Panc1 (cell line): ENCODE results near the gene RPUSD1. TPM values are rescaled to one million over a fixed set of nuclear protein-coding genes. Genes with fewer than 3 reads are reported as not detected.

Source experiments
- ATAC-seq: fragments of 200-7000 bp; cut with Tn5 transposase; 2 replicates; pipeline ENCODE4 v1.9.1; 2020; ENCODE audit warnings: mild to moderate bottlenecking, moderate library complexity
- BruUV-seq: library from RNA; stranded (reverse); fragments of 400-500 nt; replicated peaks from 2 replicates; lab custom pipeline; 2021; lab: Mats Ljungman, UMichigan
- CTCF ChIA-PET: fragments of 300-600 bp; sonication (Branson Sonifier 250); formaldehyde crosslinking; loops from one replicate; lab custom pipeline; 2022; ENCODE audit warnings: antibody characterized with exemption; lab: Charles Lee
- POLR2A ChIA-PET: fragments of 300-600 bp; sonication (Branson Sonifier 250); formaldehyde crosslinking; loops from one replicate; lab custom pipeline; 2022; ENCODE audit warnings: antibody characterized with exemption; lab: Charles Lee
- DNase-seq: peaks from one replicate; pipeline ENCODE4 v3.0.0-alpha.2; 2010; ENCODE audit warnings: low read depth, low spot score
- H3K27ac ChIP-seq: 2 replicates; pipeline ENCODE4 v1.5.1; 2011; ENCODE audit warnings: mild to moderate bottlenecking, low read length, inconsistent platforms
- H3K27me3 ChIP-seq: fragments of 200-500 bp; sonication (Bioruptor generic); 2 replicates; pipeline ENCODE4 v1.6.0; 2014; ENCODE audit warnings: low read length, inconsistent platforms; ENCODE audit not compliant: control insufficient read depth, insufficient read depth
- H3K36me3 ChIP-seq: fragments of 200-500 bp; sonication (Bioruptor generic); 2 replicates; pipeline ENCODE4 v1.5.1; 2014; ENCODE audit warnings: inconsistent platforms, mild to moderate bottlenecking, low read length, moderate library complexity; ENCODE audit not compliant: control insufficient read depth, insufficient read depth
- H3K4me1 ChIP-seq: 2 replicates; pipeline ENCODE4 v1.5.1; 2011; ENCODE audit warnings: inconsistent platforms, mild to moderate bottlenecking, low read length, moderate library complexity; ENCODE audit not compliant: control insufficient read depth, insufficient read depth
- H3K4me3 ChIP-seq, 2 experiments: 2 replicates each; pipeline ENCODE4 v1.5.1; 2011 to 2012; ENCODE audit warnings: low read depth in 2 of 2, low read length in 2 of 2, mild to moderate bottlenecking in 2 of 2, inconsistent platforms in 1 of 2, moderate library complexity in 1 of 2
- H3K9me3 ChIP-seq: fragments of 200-500 bp; sonication (Bioruptor generic); 2 replicates; pipeline ENCODE4 v1.5.1; 2014; ENCODE audit warnings: low read depth, mild to moderate bottlenecking, inconsistent platforms, low read length, moderate library complexity; ENCODE audit not compliant: control insufficient read depth, insufficient read depth
- POLR2AphosphoS5 ChIP-seq: IDR thresholded peaks from 2 replicates; pipeline ENCODE4 v1.6.1; 2012; ENCODE audit warnings: mild to moderate bottlenecking, low read depth, low read length, moderate library complexity
- SIN3A ChIP-seq: IDR thresholded peaks from 2 replicates; pipeline ENCODE4 v1.6.1; 2012; ENCODE audit warnings: low read depth, mild to moderate bottlenecking, low read length, moderate library complexity, borderline replicate concordance; ENCODE audit not compliant: insufficient read depth
- TCF7L2 ChIP-seq: IDR thresholded peaks from 2 replicates; pipeline ENCODE4 v1.6.1; 2011; ENCODE audit warnings: mild to moderate bottlenecking, low read depth, low read length, inconsistent platforms
- in situ Hi-C: cut with HindIII; loops from 2 replicates; pipeline ENCODE4 v1.10.0; 2016; ENCODE audit warnings: low sequenced_read_pairs, low pct_unique_long_range_greater_than_20kb
- intact Hi-C: fragments of 100-400 bp; cut with micrococcal nuclease; formaldehyde crosslinking; loops from one replicate; pipeline ENCODE4 v1.10.0; 2022; ENCODE audit not compliant: unreplicated experiment
- total RNA-seq: library from RNA; stranded (reverse); gene quantifications from one replicate; pipeline ENCODE4 v1.2.1, GENCODE V29; 2021; ENCODE audit not compliant: unreplicated experiment
- TF ChIP-seq, protein P1 (sequence below): fragments of 450-650 bp; IDR thresholded peaks from 2 replicates; pipeline ENCODE4 v1.5.1; 2017; ENCODE audit warnings: mild to moderate bottlenecking
- TF ChIP-seq, protein P2 (sequence below), 2 experiments: IDR thresholded peaks; 2 replicates each; pipeline ENCODE4 v1.6.1; 2011 to 2012; ENCODE audit warnings: low read depth in 2 of 2, control low read depth in 1 of 2, low read length in 1 of 2, mild to moderate bottlenecking in 1 of 2, moderate library complexity in 1 of 2; ENCODE audit not compliant: insufficient read depth in 1 of 2

The RPUSD1 gene
- total RNA-seq, 1 experiment from 2014 or later: 61.1 TPM

DNA sequence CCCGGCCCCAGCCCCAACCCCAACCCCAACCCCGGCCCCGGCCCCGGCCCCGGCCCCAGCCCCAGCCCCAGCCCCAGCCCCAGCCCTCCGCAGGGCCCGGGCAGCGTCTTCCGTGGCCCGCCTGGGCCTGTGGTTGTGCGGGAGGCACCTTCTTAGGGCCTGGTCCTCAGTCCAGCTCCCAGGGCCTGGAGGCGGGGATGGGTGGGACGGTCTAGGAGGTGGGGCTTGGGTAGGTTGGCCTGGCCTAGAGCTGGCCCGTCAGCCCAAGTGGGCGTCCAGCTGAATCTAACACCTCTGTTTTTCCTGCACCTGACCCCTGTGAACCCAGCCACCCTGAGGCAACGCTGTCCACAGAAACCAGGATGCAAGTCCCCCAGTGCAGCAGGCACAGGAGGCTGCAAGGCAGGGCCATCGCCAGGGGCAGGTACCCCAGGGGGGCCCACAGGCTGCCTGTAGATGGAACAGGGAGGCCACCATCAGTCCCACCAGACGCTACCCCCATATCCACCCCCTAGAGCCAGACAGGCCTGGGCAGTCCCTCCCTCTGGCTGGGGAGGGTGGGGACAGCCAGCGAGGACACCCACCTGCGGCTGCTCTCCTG is 18.9 kb downstream of the RPUSD1 start:
- no TSS peak for BruUV-seq
- Histone ChIP-seq H3K4me1 (no peaks in the 10 kb centered on the region; the same call in 1 of the 2 replicates), H3K36me3 (no peaks in the 10 kb centered on the region), H3K4me3 (no peak overlapping the region), H3K27me3 (no peaks in the 10 kb centered on the region), H3K27ac (no peak overlapping the region), H3K9me3 (no peaks in the 10 kb centered on the region)
- no peak for DNase-seq
- POLR2A ChIA-PET: no interaction called here
- no peak for TF ChIP-seq POLR2AphosphoS5
- peak; percentile 44 for ATAC-seq
- CTCF ChIA-PET: interaction anchor here (0.6 kb wide), 1 partner anchor 275 kb away, joined by 4 read pairs; no protein-coding TSS in a partner anchor
- in situ Hi-C loops (no loop called here), intact Hi-C loops (no loop called here)

DNA sequence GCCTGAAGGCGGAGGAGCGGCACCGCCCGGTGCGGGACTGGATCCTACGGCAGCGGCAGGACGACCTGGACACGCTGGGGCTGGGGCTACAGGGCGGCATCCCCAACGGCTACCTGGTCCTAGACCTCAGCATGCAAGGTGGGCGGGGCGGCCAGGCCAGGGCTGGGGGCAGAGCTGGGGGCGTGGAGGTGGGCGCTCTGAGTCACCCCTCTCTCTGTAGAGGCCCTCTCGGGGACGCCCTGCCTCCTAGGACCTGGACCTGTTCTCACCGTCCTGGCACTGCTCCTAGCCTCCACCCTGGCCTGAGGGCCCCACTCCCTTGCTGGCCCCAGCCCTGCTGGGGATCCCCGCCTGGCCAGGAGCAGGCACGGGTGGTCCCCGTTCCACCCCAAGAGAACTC is 19.8 kb downstream of the RPUSD1 start:
- CTCF ChIA-PET: no interaction called here
- peak; percentile 39 for ATAC-seq

More for the DNA sequence above, 19.8 kb downstream of the RPUSD1 start:
- no peak for DNase-seq
- H3K27ac ChIP-seq: no peak overlapping the region
- no peaks in the 10 kb centered on the region for H3K27me3 ChIP-seq
- TF ChIP-seq, protein P1, sequence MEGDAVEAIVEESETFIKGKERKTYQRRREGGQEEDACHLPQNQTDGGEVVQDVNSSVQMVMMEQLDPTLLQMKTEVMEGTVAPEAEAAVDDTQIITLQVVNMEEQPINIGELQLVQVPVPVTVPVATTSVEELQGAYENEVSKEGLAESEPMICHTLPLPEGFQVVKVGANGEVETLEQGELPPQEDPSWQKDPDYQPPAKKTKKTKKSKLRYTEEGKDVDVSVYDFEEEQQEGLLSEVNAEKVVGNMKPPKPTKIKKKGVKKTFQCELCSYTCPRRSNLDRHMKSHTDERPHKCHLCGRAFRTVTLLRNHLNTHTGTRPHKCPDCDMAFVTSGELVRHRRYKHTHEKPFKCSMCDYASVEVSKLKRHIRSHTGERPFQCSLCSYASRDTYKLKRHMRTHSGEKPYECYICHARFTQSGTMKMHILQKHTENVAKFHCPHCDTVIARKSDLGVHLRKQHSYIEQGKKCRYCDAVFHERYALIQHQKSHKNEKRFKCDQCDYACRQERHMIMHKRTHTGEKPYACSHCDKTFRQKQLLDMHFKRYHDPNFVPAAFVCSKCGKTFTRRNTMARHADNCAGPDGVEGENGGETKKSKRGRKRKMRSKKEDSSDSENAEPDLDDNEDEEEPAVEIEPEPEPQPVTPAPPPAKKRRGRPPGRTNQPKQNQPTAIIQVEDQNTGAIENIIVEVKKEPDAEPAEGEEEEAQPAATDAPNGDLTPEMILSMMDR: no peak
- TF ChIP-seq SIN3A (no peak), TCF7L2 (no peak), POLR2AphosphoS5 (no peak)
- TF ChIP-seq, protein P2, sequence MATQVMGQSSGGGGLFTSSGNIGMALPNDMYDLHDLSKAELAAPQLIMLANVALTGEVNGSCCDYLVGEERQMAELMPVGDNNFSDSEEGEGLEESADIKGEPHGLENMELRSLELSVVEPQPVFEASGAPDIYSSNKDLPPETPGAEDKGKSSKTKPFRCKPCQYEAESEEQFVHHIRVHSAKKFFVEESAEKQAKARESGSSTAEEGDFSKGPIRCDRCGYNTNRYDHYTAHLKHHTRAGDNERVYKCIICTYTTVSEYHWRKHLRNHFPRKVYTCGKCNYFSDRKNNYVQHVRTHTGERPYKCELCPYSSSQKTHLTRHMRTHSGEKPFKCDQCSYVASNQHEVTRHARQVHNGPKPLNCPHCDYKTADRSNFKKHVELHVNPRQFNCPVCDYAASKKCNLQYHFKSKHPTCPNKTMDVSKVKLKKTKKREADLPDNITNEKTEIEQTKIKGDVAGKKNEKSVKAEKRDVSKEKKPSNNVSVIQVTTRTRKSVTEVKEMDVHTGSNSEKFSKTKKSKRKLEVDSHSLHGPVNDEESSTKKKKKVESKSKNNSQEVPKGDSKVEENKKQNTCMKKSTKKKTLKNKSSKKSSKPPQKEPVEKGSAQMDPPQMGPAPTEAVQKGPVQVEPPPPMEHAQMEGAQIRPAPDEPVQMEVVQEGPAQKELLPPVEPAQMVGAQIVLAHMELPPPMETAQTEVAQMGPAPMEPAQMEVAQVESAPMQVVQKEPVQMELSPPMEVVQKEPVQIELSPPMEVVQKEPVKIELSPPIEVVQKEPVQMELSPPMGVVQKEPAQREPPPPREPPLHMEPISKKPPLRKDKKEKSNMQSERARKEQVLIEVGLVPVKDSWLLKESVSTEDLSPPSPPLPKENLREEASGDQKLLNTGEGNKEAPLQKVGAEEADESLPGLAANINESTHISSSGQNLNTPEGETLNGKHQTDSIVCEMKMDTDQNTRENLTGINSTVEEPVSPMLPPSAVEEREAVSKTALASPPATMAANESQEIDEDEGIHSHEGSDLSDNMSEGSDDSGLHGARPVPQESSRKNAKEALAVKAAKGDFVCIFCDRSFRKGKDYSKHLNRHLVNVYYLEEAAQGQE (IDR thresholded peaks at IDR 0.05; ENCODE audit: insufficient read depth in 1 of 2, low read depth in 2 of 2, low read length in 1 of 2): no peak
- no peaks in the 10 kb centered on the region for H3K36me3 ChIP-seq
- POLR2A ChIA-PET: no interaction called here
- no TSS peak for BruUV-seq
- intact Hi-C loops: no loop called here
- H3K4me1 ChIP-seq: peaks cover under 1% of the 10 kb centered on the region
- in situ Hi-C loops: no loop called here
- H3K4me3 ChIP-seq: no peak overlapping the region
- no peaks in the 10 kb centered on the region for H3K9me3 ChIP-seq
